Stimulated activated CD4-positive, alpha-beta T cell treated with anti-CD3 and anti-CD28 coated beads, Interleukin-1b, Interleukin-23, amount 100 ng/mL, for 48 hours (primary cell): Measurements from ENCODE around the gene TBC1D25.
"Not testable (repeated sequence)": the region's sequence is repeated elsewhere in the genome, so short reads cannot be mapped to it uniquely, and the experiment has no call there.

Experiments used
- DNase-seq: peaks from one replicate; pipeline ENCODE4 v3.0.0-alpha.2; 2020

TBC1D25 gene

GRCh38 chrX:48516285-48516684 lies 23.2 kb upstream of the TBC1D25 start:
- DNase-seq, result no peak

- DNase-seq, result no peak
Measured at GRCh38 chrX:48516987-48517386, 22.5 kb upstream of the TBC1D25 start.

- DNase-seq, result not testable (repeated sequence)
Measured at GRCh38 chrX:48519481-48519880, 20.0 kb upstream of the TBC1D25 start.

- DNase-seq, result no peak
Measured at GRCh38 chrX:48520455-48520854, 19.1 kb upstream of the TBC1D25 start.

- DNase-seq, result no peak
Measured at GRCh38 chrX:48520976-48521352, 18.6 kb upstream of the TBC1D25 start.

GRCh38 chrX:48521353-48522243 lies 17.9 kb upstream of the TBC1D25 start, which contains the start of gene EBP:
TSS of gene EBP (plus strand) at chrX:48521808. CDS start at chrX:48523772, 1,964 bp downstream.
- peak; percentile 96 for DNase-seq

- DNase-seq, result no peak
Measured at GRCh38 chrX:48522291-48522690, 17.2 kb upstream of the TBC1D25 start.

GRCh38 chrX:48523682-48524081 lies 15.8 kb upstream of the TBC1D25 start:
- DNase-seq, result no peak

GRCh38 chrX:48525853-48526252 lies 13.7 kb upstream of the TBC1D25 start:
- not testable (repeated sequence) for DNase-seq

GRCh38 chrX:48530736-48531135 lies 8.8 kb upstream of the TBC1D25 start:
- DNase-seq, result no peak

GRCh38 chrX:48531358-48531959 lies 8.1 kb upstream of the TBC1D25 start:
- DNase-seq, result no peak

- DNase-seq, result no peak
Measured at GRCh38 chrX:48532161-48532560, 7.4 kb upstream of the TBC1D25 start.

GRCh38 chrX:48533165-48533564 lies 6.3 kb upstream of the TBC1D25 start:
- DNase-seq, result no peak

- no peak for DNase-seq
Measured at GRCh38 chrX:48538641-48539344, 721 bp upstream of the TBC1D25 start.

GRCh38 chrX:48540028-48540375 lies 488 bp downstream of the TBC1D25 start:
- peak; percentile 65 for DNase-seq

- no peak for DNase-seq
Measured at GRCh38 chrX:48540480-48540879, 966 bp downstream of the TBC1D25 start.

GRCh38 chrX:48541140-48541814 lies 1.8 kb downstream of the TBC1D25 start:
- no peak for DNase-seq

- no peak for DNase-seq
Measured at GRCh38 chrX:48548871-48549270, 9.4 kb downstream of the TBC1D25 start.

GRCh38 chrX:48555731-48556325 lies 16.3 kb downstream of the TBC1D25 start:
- DNase-seq, result not testable (repeated sequence)

GRCh38 chrX:48558271-48558670 lies 18.8 kb downstream of the TBC1D25 start:
- no peak for DNase-seq

- DNase-seq, result no peak
Measured at GRCh38 chrX:48559636-48560035, 20.1 kb downstream of the TBC1D25 start.

- DNase-seq, result no peak
Measured at GRCh38 chrX:48560056-48560455, 20.5 kb downstream of the TBC1D25 start.

- DNase-seq, result no peak
Measured at GRCh38 chrX:48560681-48561080, 21.2 kb downstream of the TBC1D25 start.
